Measurements from ENCODE around the gene MATK. TPM values are rescaled to one million over a fixed set of nuclear protein-coding genes. Genes with fewer than 3 reads are reported as not detected.

MATK gene
- total RNA-seq, 1 experiment from 2014 or later, result 28.3 TPM

GRCh38 chr19:3733549-3734309, 52.5 kb downstream of the MATK start (continued):
- TF ChIP-seq, protein P1, sequence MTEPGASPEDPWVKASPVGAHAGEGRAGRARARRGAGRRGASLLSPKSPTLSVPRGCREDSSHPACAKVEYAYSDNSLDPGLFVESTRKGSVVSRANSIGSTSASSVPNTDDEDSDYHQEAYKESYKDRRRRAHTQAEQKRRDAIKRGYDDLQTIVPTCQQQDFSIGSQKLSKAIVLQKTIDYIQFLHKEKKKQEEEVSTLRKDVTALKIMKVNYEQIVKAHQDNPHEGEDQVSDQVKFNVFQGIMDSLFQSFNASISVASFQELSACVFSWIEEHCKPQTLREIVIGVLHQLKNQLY (CRISPR knock-in tag; IDR thresholded peaks at IDR 0.05), result no peak
- TF ChIP-seq SOX15 (CRISPR knock-in tag; IDR thresholded peaks at IDR 0.05) (no peak), RORB (CRISPR knock-in tag; IDR thresholded peaks at IDR 0.05) (no peak), ZNF219 (CRISPR knock-in tag; IDR thresholded peaks at IDR 0.05; ENCODE audit: borderline replicate concordance) (no peak), CBFB (CRISPR knock-in tag; IDR thresholded peaks at IDR 0.05; ENCODE audit: low read depth) (no peak), ZNF121 (CRISPR knock-in tag; IDR thresholded peaks at IDR 0.05) (no peak), HMGXB4 (CRISPR knock-in tag; IDR thresholded peaks at IDR 0.05) (no peak)
- TF ChIP-seq, protein P2, sequence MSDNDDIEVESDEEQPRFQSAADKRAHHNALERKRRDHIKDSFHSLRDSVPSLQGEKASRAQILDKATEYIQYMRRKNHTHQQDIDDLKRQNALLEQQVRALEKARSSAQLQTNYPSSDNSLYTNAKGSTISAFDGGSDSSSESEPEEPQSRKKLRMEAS (CRISPR knock-in tag; IDR thresholded peaks at IDR 0.05), result no peak
- TF ChIP-seq, protein P3, sequence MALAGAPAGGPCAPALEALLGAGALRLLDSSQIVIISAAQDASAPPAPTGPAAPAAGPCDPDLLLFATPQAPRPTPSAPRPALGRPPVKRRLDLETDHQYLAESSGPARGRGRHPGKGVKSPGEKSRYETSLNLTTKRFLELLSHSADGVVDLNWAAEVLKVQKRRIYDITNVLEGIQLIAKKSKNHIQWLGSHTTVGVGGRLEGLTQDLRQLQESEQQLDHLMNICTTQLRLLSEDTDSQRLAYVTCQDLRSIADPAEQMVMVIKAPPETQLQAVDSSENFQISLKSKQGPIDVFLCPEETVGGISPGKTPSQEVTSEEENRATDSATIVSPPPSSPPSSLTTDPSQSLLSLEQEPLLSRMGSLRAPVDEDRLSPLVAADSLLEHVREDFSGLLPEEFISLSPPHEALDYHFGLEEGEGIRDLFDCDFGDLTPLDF (CRISPR knock-in tag; IDR thresholded peaks at IDR 0.05), result no peak

- POLR2A ChIA-PET, result interaction anchor here (0.6 kb wide), 1 partner anchor 709 kb away, joined by 3 read pairs; no protein-coding TSS in a partner anchor
- H3K9me3 Mint-ChIP-seq, result peaks cover 8% of the 10 kb centered on the region
- no peak overlapping the region for H3K27ac Mint-ChIP-seq
- no peaks in the 10 kb centered on the region for H3K27me3 Mint-ChIP-seq (ENCODE audit: low read depth)
- no peak overlapping the region for H3K4me3 Mint-ChIP-seq
- TF ChIP-seq HMGA2 (CRISPR knock-in tag; IDR thresholded peaks at IDR 0.05) (no peak), GTF2I (CRISPR knock-in tag; conservative IDR thresholded peaks at IDR 0.05) (0 out of 2 replicates have a peak, but pooled peaks have one; percentile 52)
- CTCF ChIA-PET, result interaction anchor here (0.7 to 0.9 kb wide), 3 partner anchors 10 to 1158 kb away, joined by 3 to 6 read pairs (median 4); no protein-coding TSS in a partner anchor
- peaks cover 11% of the 10 kb centered on the region for H3K36me3 Mint-ChIP-seq
- ATAC-seq, result no peak
- DNase-seq (ENCODE audit: low spot score), result no peak
- no peaks in the 10 kb centered on the region for H3K4me1 Mint-ChIP-seq
Measured at GRCh38 chr19:3732108-3732507, 54.1 kb downstream of the MATK start.

- H3K4me3 Mint-ChIP-seq, result no peak overlapping the region
- H3K36me3 Mint-ChIP-seq, result peaks cover 8% of the 10 kb centered on the region
- DNase-seq (ENCODE audit: low spot score) (no peak), ATAC-seq (no peak)
- H3K4me1 Mint-ChIP-seq, result peaks cover 3% of the 10 kb centered on the region; the same call in 1 of the 2 replicates
- H3K27me3 Mint-ChIP-seq (ENCODE audit: low read depth), result no peaks in the 10 kb centered on the region
- POLR2A ChIA-PET, result no interaction called here
- H3K9me3 Mint-ChIP-seq, result peaks cover 8% of the 10 kb centered on the region
- CTCF ChIA-PET, result interaction anchor here (1.2 kb wide), 1 partner anchor 9 kb away, joined by 3 read pairs; no protein-coding TSS in a partner anchor
- no peak for TF ChIP-seq ZBTB21 (CRISPR knock-in tag; IDR thresholded peaks at IDR 0.05; ENCODE audit: borderline replicate concordance)
- no peak for TF ChIP-seq RELA (CRISPR knock-in tag; IDR thresholded peaks at IDR 0.05; ENCODE audit: borderline replicate concordance)
- no peak for TF ChIP-seq FOXJ3 (CRISPR knock-in tag; IDR thresholded peaks at IDR 0.05; ENCODE audit: borderline replicate concordance)
- no peak for TF ChIP-seq ZNF232 (CRISPR knock-in tag; IDR thresholded peaks at IDR 0.05)
- no peak for TF ChIP-seq TCF7 (CRISPR knock-in tag; IDR thresholded peaks at IDR 0.05; ENCODE audit: low read depth)
- no peak for TF ChIP-seq FOXP1 (CRISPR knock-in tag; IDR thresholded peaks at IDR 0.05; ENCODE audit: borderline replicate concordance)
- TF ChIP-seq, protein P3 (CRISPR knock-in tag; IDR thresholded peaks at IDR 0.05), result no peak
- no peak overlapping the region for H3K27ac Mint-ChIP-seq
Measured at GRCh38 chr19:3730457-3730958, 55.7 kb downstream of the MATK start.

Other genes starting within 250 kb of the MATK start
- gene TEKTIP1, start 247.2 kb downstream of the MATK start, total RNA-seq (2021), result 3.3 to 6.3 TPM (median 4.7 TPM) in 3 replicates
- 59.9 to 75.4 TPM (median 71.0 TPM) in 3 replicates for gene MFSD12, start 228.8 kb downstream of the MATK start, total RNA-seq (2021)
- 115 to 132 TPM (median 121 TPM) in 3 replicates for gene HMG20B, start 213.4 kb downstream of the MATK start, total RNA-seq (2021)
- gene GIPC3, start 200.9 kb downstream of the MATK start, total RNA-seq (2021), result 1.0 to 2.3 TPM (median 1.6 TPM) in 3 replicates
- gene TBXA2R, start 179.5 kb downstream of the MATK start, total RNA-seq (2021), result 1.0 to 1.4 TPM (median 1.3 TPM) in 3 replicates
- 39.3 to 43.0 TPM (median 42.2 TPM) in 3 replicates for gene CACTIN, start 159.6 kb downstream of the MATK start, total RNA-seq (2021)
- 34.0 to 36.2 TPM (median 36.0 TPM) in 3 replicates for gene PIP5K1C, start 85.9 kb downstream of the MATK start, total RNA-seq (2021)
- gene TJP3, start 78.0 kb downstream of the MATK start, total RNA-seq (2021), result 36.2 to 44.0 TPM (median 39.7 TPM) in 3 replicates
- 27.5 to 29.6 TPM (median 28.1 TPM) in 3 replicates for gene APBA3, start 24.7 kb downstream of the MATK start, total RNA-seq (2021)
- gene MRPL54, start 23.7 kb downstream of the MATK start, total RNA-seq (2021), result 60.9 to 65.3 TPM (median 62.3 TPM) in 3 replicates
- gene RAX2, start 14.2 kb downstream of the MATK start, total RNA-seq (2021), result 0.09 TPM in 1 of 3 replicates, not detected in the others
- 17.5 to 25.5 TPM (median 22.6 TPM) in 3 replicates for gene ZFR2, start 82.7 kb upstream of the MATK start, total RNA-seq (2021)
- 21.1 to 23.5 TPM (median 21.3 TPM) in 3 replicates for gene ATCAY, start 94.3 kb upstream of the MATK start, total RNA-seq (2021)
- gene NMRK2, start 146.7 kb upstream of the MATK start, total RNA-seq (2021), result 50.4 to 61.9 TPM (median 51.1 TPM) in 3 replicates
- gene DAPK3, start 184.7 kb upstream of the MATK start, total RNA-seq (2021), result 61.5 to 73.5 TPM (median 68.4 TPM) in 3 replicates
- 3,572 to 3,864 TPM (median 3,852 TPM) in 3 replicates for gene EEF2, start 199.1 kb upstream of the MATK start, total RNA-seq (2021)
- gene PIAS4, start 221.4 kb upstream of the MATK start, total RNA-seq (2021), result 45.5 to 46.0 TPM (median 45.9 TPM) in 3 replicates